Pancreas (tissue), 10 donors: Measurements from ENCODE around the gene IMPACT. TPM values are rescaled to one million over a fixed set of nuclear protein-coding genes. Genes with fewer than 3 reads are reported as not detected.

Experiments used
- ATAC-seq, 4 donors: fragments of 200-7000 bp; cut with Tn5 transposase; one replicate each; pipeline versions ENCODE4 v1.8.0 to v1.9.1; 2020; ENCODE audit warnings: mild to moderate bottlenecking in 4 of 4, moderate library complexity in 4 of 4
- DNase-seq, 6 donors: peaks; one replicate each; pipeline ENCODE4 v3.0.0-alpha.2; 2020
- FAIRE-seq: peaks from 2 replicates; lab custom pipeline; 2012; peaks lifted over from hg19 to GRCh38; lab: Jason Lieb, UNC
- H3K27ac ChIP-seq, 4 donors: fragments of 200-600 bp; sonication (generic); 1 replicate in 3 of 4; 2 replicates in 1 of 4; pipeline versions ENCODE4 v1.5.0 to v1.8.0; 2020
- H3K27me3 ChIP-seq, 4 donors: fragments of 200-600 bp; one replicate each; pipeline ENCODE4 v1.8.0; 2021
- H3K36me3 ChIP-seq, 3 donors: fragments of 200-600 bp; sonication (generic) in 1 of 3; one replicate each; pipeline versions ENCODE4 v1.5.0 to v1.8.0; 2020 to 2021
- H3K4me1 ChIP-seq, 3 donors: fragments of 200-600 bp; one replicate each; pipeline ENCODE4 v1.8.0; 2021
- H3K4me3 ChIP-seq, 4 donors: fragments of 200-600 bp; sonication (generic) in 2 of 4; one replicate each; pipeline versions ENCODE4 v1.5.0 to v1.8.0; 2020 to 2021
- H3K9me3 ChIP-seq, 4 donors: fragments of 200-600 bp; one replicate each; pipeline ENCODE4 v1.8.0; 2021
- CTCF ChIP-seq, 4 donors: fragments of 200-600 bp; sonication (generic) in 3 of 4; IDR thresholded peaks; one replicate each; pipeline versions ENCODE4 v1.5.0 to v1.8.0; 2021; ENCODE audit warnings: antibody characterized with exemption in 4 of 4
- WGBS, 2 donors: extraction: QIAGEN DNeasy Blood & Tissue Kit; methylation state at CpG; one replicate each; pipeline ENCODE4 v1.1.7; 2013; 5-methylcytosine and 5-hydroxymethylcytosine counted together
- intact Hi-C, 3 donors: fragments of 100-400 bp; cut with DNase I; formaldehyde crosslinking; loops; one replicate each; pipeline versions ENCODE4 v1.11.1 to v1.14.2; 2022
- polyA plus RNA-seq, 2 donors: library from polyadenylated mRNA; stranded (reverse); fragments of 200-250 nt; gene quantifications; one replicate each; pipeline ENCODE4 v1.2.3, GENCODE V29; 2013
- total RNA-seq, 6 donors: library from RNA; stranded (reverse); fragmentation: NEBNext Ultra II Directional in 4 of 6; extraction: Animal tissue kit (Norgen Biotek cat#: 25700) in 4 of 6; gene quantifications; one replicate each; pipeline versions ENCODE4 v1.2.1 to v1.2.4, GENCODE V29; 2021 to 2023
- donor health status: healthy with polysubstance abuse.
- donor health status: DM: no; HTN: no; CAD: no; lungs with moderate emphysema.
- donor health status: DM: no; HTN: no; CAD: no.
- donor health status: control.
- donor health status: control.
- donor health status: Bipolar disorder and iron deficiency.
- donor health status: DM: yes; HTN: yes; CAD: no.
- donor health status: DM: no; HTN: no; CAD: no.
- donor health status: DM: no; HTN: no; CAD: no.
- donor health status: DM: yes; HTN: yes; CAD: no.

The IMPACT gene
- total and polyA plus RNA-seq, 8 donors: 7.1 to 23.7 (median 17.9) TPM

GRCh38 chr18:24488824-24489493 lies 62.5 kb downstream of the IMPACT start:
- Histone ChIP-seq H3K4me3 (no peak overlapping the region), H3K27ac (no peak overlapping the region), H3K27me3 (peaks cover 0 to 4% (median 2%) of the 10 kb centered on the region in 4 donors), H3K36me3 (no peaks in the 10 kb centered on the region), H3K9me3 (no peaks in the 10 kb centered on the region), H3K4me1 (no peaks in the 10 kb centered on the region)
- WGBS, 2 donors: 34 to 36% methylated on average over 7 of the region's 7 CpGs
- ATAC-seq (peak; percentile 58 to 87 (median 81)), FAIRE-seq (peak; percentile 98), DNase-seq (no peak)
- peak; percentile 48 to 82 (median 68) for TF ChIP-seq CTCF (IDR thresholded peaks at IDR 0.05)
- intact Hi-C loops: loop anchor here in 2 of 3 donors (5.0 to 10.0 kb wide), 2 partner anchors 132 to 134 kb away; no protein-coding TSS in a partner anchor

GRCh38 chr18:24490539-24490938 lies 64.1 kb downstream of the IMPACT start:
- no peaks in the 10 kb centered on the region for H3K9me3 ChIP-seq
- H3K27ac ChIP-seq: no peak overlapping the region
- DNase-seq (no peak), ATAC-seq (no peak), FAIRE-seq (no peak)
- H3K36me3 ChIP-seq: no peaks in the 10 kb centered on the region
- TF ChIP-seq CTCF (IDR thresholded peaks at IDR 0.05): no peak
- no peaks in the 10 kb centered on the region for H3K4me1 ChIP-seq
- H3K27me3 ChIP-seq: peaks cover 0 to 4% (median 2%) of the 10 kb centered on the region in 4 donors
- 41 to 52% methylated on average over 4 of the region's 4 CpGs for WGBS, 2 donors
- no peak overlapping the region for H3K4me3 ChIP-seq
- intact Hi-C loops: loop anchor here in 1 of 3 donors (5.0 kb wide), 1 partner anchor 133 kb away; no protein-coding TSS in a partner anchor

- H3K9me3 ChIP-seq: no peaks in the 10 kb centered on the region
- no peaks in the 10 kb centered on the region for H3K36me3 ChIP-seq
- no peak overlapping the region for H3K4me3 ChIP-seq
- no peak for FAIRE-seq
- H3K27me3 ChIP-seq: peaks cover 0 to 2% (median under 1%) of the 10 kb centered on the region in 4 donors
- ATAC-seq: no peak
- H3K4me1 ChIP-seq: no peaks in the 10 kb centered on the region
- H3K27ac ChIP-seq: no peak overlapping the region
- TF ChIP-seq CTCF (IDR thresholded peaks at IDR 0.05): no peak
- intact Hi-C loops: loop anchor here in 1 of 3 donors (5.0 kb wide), 1 partner anchor 135 kb away; no protein-coding TSS in a partner anchor
- 72 to 74% methylated on average over 21 of the region's 21 CpGs for WGBS, 2 donors
- no peak for DNase-seq
Measured at GRCh38 chr18:24491927-24492834, 65.7 kb downstream of the IMPACT start.

- Histone ChIP-seq H3K9me3 (no peaks in the 10 kb centered on the region), H3K4me3 (no peak overlapping the region), H3K27me3 (no peaks in the 10 kb centered on the region), H3K27ac (no peak overlapping the region), H3K36me3 (no peaks in the 10 kb centered on the region), H3K4me1 (no peaks in the 10 kb centered on the region)
- ATAC-seq (no peak), FAIRE-seq (no peak), DNase-seq (no peak)
- intact Hi-C loops: loop anchor here in 1 of 3 donors (5.0 kb wide), 1 partner anchor 137 kb away; no protein-coding TSS in a partner anchor
- no peak for TF ChIP-seq CTCF (IDR thresholded peaks at IDR 0.05)
- 77 to 81% methylated on average over 2 of the region's 2 CpGs for WGBS, 2 donors
Measured at GRCh38 chr18:24494586-24494985, 68.1 kb downstream of the IMPACT start.
